HG02884 (cell line): ENCODE results near the gene NOS1.
"Not testable (repeated sequence)": the region's sequence is repeated elsewhere in the genome, so short reads cannot be mapped to it uniquely, and the experiment has no call there.

ENCODE experiments used
- ATAC-seq: cut with Tn5 transposase; IDR thresholded peaks from one replicate; pipeline ENCODE4 v1.9.1; 2021; ENCODE audit warnings: mild to moderate bottlenecking, moderate library complexity; ENCODE audit not compliant: unreplicated experiment

The NOS1 gene

GRCh38 chr12:117361347-117361751 is at the start of gene NOS1:
Gene NOS1, minus strand, starts transcription at chr12:117361626. Its CDS starts 30,557 bp downstream, at chr12:117331069.
- ATAC-seq: no peak

- ATAC-seq: no peak
These were observed 47.9 kb upstream of the NOS1 start for GRCh38 chr12:117409286-117409685.

DNA sequence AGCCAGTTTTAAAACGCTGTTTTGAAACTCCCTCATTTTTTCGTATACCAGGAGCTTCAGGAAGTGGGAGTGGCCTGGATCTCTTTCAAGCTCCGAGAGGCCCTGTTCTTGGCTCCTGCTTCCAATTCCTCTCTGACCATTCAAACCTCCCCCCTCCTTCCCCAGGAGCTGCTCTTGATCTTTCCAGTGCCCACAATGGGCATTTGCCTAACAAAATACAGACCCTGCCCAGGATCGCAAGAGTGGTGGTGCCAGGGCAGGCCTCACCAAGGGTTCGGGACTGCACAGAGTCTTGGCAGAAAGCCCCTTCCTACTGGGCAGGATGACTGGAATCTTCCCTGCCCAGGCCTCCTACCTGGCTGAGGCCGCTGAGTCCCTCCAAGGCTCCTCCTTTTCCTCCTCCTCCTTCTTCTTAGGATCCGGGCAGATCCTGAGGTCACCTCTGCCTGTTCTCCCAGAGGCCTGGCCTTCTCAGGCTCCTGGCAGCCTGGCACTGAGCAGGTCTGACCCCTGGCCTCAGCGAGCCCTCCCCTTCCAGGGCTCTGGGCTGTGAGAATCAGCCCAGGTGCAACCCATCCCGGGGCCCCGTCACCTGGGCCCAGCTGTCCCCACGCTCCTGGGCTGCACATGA is 46.9 kb upstream of the NOS1 start:
- no peak for ATAC-seq

- no peak for ATAC-seq
These were observed 43.5 kb upstream of the NOS1 start for GRCh38 chr12:117404940-117405339.

GRCh38 chr12:117404203-117404853 is 42.9 kb upstream of the NOS1 start:
- no peak for ATAC-seq

- no peak for ATAC-seq
These were observed 42.2 kb upstream of the NOS1 start for GRCh38 chr12:117403586-117404139.

GRCh38 chr12:117402363-117402762 is 40.9 kb upstream of the NOS1 start:
- ATAC-seq: no peak

GRCh38 chr12:117400912-117401311 is 39.5 kb upstream of the NOS1 start:
- no peak for ATAC-seq

- ATAC-seq: not testable (repeated sequence)
These were observed 37.1 kb upstream of the NOS1 start for GRCh38 chr12:117398482-117398881.

- no peak for ATAC-seq
These were observed 34.3 kb upstream of the NOS1 start for GRCh38 chr12:117395766-117396165.

DNA sequence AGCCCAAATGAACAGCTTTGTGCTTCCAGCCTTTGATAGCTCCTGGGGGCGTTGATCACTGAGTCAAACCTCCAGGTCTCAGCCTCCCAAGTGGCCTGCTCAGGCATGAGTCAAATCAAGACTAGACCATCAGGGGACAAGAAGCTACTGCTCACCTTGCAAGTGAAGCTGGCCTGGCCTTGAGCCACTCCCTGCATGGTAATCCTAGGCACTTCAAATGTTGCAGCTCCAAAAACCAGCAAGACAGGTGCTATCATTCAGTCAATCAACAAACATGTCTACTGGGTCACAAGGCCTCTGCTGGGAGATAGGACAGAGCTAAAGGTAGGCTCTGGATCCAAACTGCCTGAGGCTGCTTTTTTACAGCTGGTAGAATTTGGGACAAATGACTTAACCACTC is 33.1 kb upstream of the NOS1 start:
- no peak for ATAC-seq

DNA sequence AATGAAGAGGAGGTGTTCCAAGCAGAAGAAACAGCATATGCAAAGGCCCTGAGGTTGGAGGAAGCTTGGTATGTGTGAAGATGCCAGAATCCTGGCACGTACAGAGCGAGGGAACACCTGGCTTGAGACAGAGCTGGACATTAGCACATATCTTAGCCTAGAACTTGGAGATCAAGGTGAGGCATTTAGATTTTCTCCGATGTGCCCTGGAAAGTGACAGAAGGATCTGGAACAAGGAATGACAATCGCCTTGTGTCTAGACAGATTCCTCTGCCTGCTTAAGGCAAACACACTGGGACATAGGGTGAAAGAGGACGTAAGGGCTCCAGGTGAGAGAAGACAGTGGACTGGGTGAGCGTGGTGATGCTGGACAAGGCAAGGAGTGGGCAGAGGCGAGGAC is 32.2 kb upstream of the NOS1 start:
- no peak for ATAC-seq

GRCh38 chr12:117390866-117391265 is 29.4 kb upstream of the NOS1 start:
- no peak for ATAC-seq

- ATAC-seq: no peak
These were observed 27.6 kb upstream of the NOS1 start for GRCh38 chr12:117388951-117389446.

DNA sequence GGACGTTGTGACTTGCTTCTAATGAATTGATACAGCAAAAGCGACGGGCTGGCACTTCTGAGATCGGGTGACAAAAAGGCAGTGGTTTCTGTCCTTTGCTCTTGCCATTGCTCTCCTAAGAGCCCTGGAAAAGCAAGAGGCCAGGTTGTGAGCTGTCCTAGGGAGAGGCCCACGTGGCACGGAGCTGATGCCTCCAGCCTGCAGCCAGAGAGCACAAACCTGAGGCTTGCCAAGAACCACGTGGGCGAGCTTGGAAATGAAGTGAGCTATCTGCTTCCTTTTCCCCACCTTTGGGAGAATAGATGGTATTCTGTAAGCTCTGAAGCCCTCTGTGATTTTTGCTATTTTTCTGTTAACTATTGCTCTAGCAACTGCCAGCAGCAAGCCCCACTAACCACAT is 26.4 kb upstream of the NOS1 start:
- ATAC-seq: no peak

DNA sequence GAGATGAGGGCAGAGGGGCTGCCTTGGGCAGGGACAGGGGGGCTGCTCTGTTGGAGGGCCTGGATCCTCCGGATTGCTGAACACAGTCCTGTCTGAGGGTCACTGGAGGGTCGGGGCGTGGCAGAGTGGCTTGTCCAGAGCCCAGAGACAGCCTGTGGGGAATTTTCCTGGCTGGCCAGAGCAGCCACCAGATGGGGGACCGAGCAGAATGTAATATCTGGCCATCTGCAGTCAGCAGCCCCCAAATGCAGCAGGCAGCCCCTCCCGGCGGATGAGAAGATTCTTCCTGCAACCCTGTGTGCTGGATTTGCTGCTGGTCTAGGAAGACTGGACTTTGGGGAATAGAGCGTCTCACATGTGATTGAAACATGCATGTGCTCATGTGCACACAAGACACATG is 23.3 kb upstream of the NOS1 start:
- ATAC-seq: no peak

DNA sequence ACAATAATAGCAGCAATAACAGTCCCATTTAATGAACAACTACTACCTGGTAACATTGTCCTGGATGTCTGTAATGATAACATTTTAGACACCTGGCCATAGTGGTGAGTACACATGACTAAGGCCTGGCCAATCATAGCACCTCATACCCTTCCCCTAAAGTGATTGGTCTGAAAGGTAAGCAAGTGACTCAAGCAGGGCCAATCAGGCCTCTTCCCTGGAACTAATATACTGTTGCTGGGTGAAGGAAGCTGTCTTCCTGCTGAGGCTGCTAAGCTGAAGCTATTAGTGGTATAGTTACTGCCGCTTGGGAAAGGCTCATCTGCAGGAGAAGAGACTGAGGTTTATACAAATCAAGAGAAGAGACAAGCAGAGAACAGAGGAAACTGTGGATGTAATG is 18.7 kb upstream of the NOS1 start:
- no peak for ATAC-seq

DNA sequence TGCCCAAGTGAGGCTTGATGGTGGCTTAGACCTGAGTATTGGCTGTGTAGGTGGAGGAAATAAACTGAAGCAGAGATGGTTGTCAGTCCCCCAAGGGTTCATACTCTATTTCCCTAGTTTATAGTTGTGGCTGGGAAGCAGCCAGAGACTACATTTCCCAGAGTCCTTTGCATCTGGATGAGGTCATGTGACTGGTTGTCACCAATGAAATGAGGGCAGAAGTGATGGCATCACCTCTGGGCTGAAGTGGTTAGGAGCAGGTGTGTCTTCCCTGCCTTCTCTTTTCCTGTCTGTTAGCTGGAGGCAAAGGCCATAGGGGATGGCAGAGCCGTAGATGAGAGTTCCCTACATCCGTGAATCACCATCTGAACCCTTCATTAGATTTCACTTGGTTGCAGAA is 16.3 kb upstream of the NOS1 start:
- ATAC-seq: no peak

DNA sequence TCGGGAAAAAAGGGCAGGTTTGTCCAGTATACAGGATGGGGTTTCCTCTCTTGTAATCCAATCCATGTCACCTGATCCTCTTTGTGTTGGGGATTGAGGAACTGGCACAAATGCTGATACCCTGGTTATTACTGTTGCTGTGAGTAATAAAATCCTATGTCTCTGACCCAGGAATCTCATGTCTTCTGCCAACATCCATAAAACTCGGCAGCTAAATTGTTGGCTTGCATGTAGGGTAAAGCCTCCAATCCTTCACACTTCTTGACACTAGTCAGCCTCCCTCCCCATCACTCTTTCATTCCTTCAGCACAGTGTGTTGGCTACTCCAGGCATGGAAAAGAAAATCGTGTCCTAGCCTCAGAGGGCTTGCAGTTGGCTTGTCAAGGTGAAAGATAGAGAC is 9.2 kb upstream of the NOS1 start:
- ATAC-seq: no peak

DNA sequence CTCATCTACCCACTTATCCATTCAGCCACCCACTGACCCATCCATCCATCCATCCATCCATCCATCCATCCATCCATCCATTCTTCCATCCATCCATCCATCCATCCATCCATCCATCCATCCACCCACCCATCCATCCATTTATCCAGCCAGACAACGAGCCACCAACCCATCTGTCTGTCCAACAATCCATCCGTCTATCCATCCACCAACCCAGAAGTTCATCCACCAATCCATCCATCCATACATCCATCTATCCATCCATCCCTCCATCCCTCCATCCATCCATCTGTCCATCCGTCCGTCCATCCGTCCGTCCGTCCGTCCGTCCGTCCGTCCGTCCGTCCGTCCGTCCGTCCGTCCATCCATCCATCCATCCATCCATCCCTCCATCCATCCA is 8.6 kb upstream of the NOS1 start:
- ATAC-seq: not testable (repeated sequence)

- ATAC-seq: no peak
These were observed 5.7 kb upstream of the NOS1 start for GRCh38 chr12:117367006-117367638.

DNA sequence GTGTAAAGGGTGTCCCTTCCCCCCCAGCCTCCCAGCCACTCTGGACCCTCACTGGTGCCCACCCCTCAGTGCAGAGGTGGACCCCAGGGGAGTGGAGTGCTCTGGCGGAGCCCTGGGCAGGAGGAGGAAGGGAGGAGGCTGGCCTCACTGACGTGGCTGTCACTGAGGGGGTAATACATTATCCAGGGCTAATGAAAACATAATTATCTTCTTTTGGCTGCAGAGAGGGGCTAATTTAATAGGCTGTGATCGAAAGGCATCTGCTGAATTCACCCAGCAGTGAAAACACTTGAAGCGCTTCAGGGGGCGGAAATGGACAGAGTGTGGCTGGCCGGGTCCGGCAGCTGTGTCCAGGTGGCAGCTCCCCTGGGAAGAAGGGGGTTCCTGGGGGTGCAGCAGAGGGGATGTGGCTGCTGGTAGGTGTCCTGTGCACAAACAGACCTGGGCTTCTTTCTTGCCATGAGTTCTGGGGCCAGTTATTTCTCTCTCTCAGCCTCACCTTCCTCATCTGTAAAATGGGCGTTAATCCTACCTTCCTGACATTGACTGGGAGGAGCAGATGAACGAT is 3.7 kb upstream of the NOS1 start:
- no peak for ATAC-seq
